Osteoblast (primary cell): ENCODE results near the gene FRMD8. TPM values are rescaled to one million over a fixed set of nuclear protein-coding genes. Genes with fewer than 3 reads are reported as not detected.
A peak's percentile ranks its signal among the peaks of the same experiment; 100 is the strongest.

Experiments
- DNase-seq: peaks from one replicate; pipeline ENCODE4 v3.0.0; 2011; ENCODE audit warnings: low spot score, mixed read lengths; ENCODE audit not compliant: insufficient read length; ENCODE audit errors: missing footprints
- H2AFZ ChIP-seq: 2 replicates; pipeline ENCODE4 v1.6.0; 2011; ENCODE audit warnings: mild to moderate bottlenecking, low read length
- H3K27ac ChIP-seq: 2 replicates; pipeline ENCODE4 v1.5.1; 2011; ENCODE audit warnings: mild to moderate bottlenecking, low read depth, low read length, moderate library complexity
- H3K27me3 ChIP-seq: 2 replicates; pipeline ENCODE4 v1.6.0; 2012; ENCODE audit warnings: mild to moderate bottlenecking, control low read depth, inconsistent platforms, low read length, moderate library complexity; ENCODE audit not compliant: insufficient read depth
- H3K36me3 ChIP-seq: 2 replicates; pipeline ENCODE4 v1.5.1; 2011; ENCODE audit warnings: mild to moderate bottlenecking, low read length, control low read depth, moderate library complexity; ENCODE audit not compliant: insufficient read depth
- H3K4me1 ChIP-seq: 2 replicates; pipeline ENCODE4 v1.5.1; 2011; ENCODE audit warnings: mild to moderate bottlenecking, low read length, control low read depth, moderate library complexity; ENCODE audit not compliant: insufficient read depth
- H3K4me2 ChIP-seq: 2 replicates; pipeline ENCODE4 v1.6.0; 2011; ENCODE audit warnings: mild to moderate bottlenecking, low read length; ENCODE audit not compliant: insufficient read depth
- H3K4me3 ChIP-seq: fragments of 200-600 bp; sonication (generic); 3 replicates; pipeline ENCODE4 v1.5.1; 2012; ENCODE audit warnings: mild to moderate bottlenecking, low read length, inconsistent platforms; ENCODE audit not compliant: insufficient read depth
- H3K79me2 ChIP-seq: 2 replicates; pipeline ENCODE4 v1.6.0; 2012; ENCODE audit warnings: mild to moderate bottlenecking, low read length, control low read depth, inconsistent platforms; ENCODE audit not compliant: insufficient read depth
- H3K9me3 ChIP-seq: 2 replicates; pipeline ENCODE4 v1.5.1; 2011; ENCODE audit warnings: low read depth, low read length, control low read depth
- H4K20me1 ChIP-seq: 2 replicates; pipeline ENCODE4 v1.6.0; 2012; ENCODE audit warnings: mild to moderate bottlenecking, low read length, control low read depth; ENCODE audit not compliant: insufficient read depth
- CTCF ChIP-seq: IDR thresholded peaks from 2 replicates; pipeline ENCODE4 v1.5.1; 2011; ENCODE audit warnings: mild to moderate bottlenecking, low read depth, low read length, moderate library complexity; ENCODE audit errors: extremely low read depth
- total RNA-seq: library from RNA; depleted of rRNA; stranded (reverse); fragments of >200 nt; gene quantifications from 2 replicates; pipeline ENCODE4 v1.2.3, GENCODE V29; 2012

Gene FRMD8
- total RNA-seq, 1 donor: 78.2 TPM

GRCh38 chr11:65438257-65439151 is 52.1 kb downstream of the FRMD8 start:
- Histone ChIP-seq H2AFZ (no peak overlapping the region), H3K27me3 (no peaks in the 10 kb centered on the region), H3K79me2 (peaks cover 94% of the 10 kb centered on the region), H3K4me2 (peak overlapping the region; percentile 49), H3K4me3 (peak overlapping the region; percentile 1), H3K36me3 (peaks cover 95% of the 10 kb centered on the region), H3K9me3 (no peaks in the 10 kb centered on the region), H3K4me1 (peaks cover 72% of the 10 kb centered on the region), H3K27ac (peak overlapping the region; percentile 63), H4K20me1 (peaks cover 93% of the 10 kb centered on the region)
- no peak for DNase-seq
- no peak for TF ChIP-seq CTCF

GRCh38 chr11:65439331-65440181 is 53.1 kb downstream of the FRMD8 start:
- Histone ChIP-seq H2AFZ (no peak overlapping the region), H3K4me2 (peak overlapping the region; percentile 1), H3K27me3 (no peaks in the 10 kb centered on the region), H3K4me3 (no peak overlapping the region), H3K27ac (peak overlapping the region; percentile 63), H4K20me1 (peaks cover 95% of the 10 kb centered on the region), H3K9me3 (no peaks in the 10 kb centered on the region), H3K79me2 (peaks cover 95% of the 10 kb centered on the region), H3K4me1 (peaks cover 69% of the 10 kb centered on the region), H3K36me3 (peaks cover 96% of the 10 kb centered on the region)
- TF ChIP-seq CTCF: no peak
- DNase-seq: peak; percentile 85

GRCh38 chr11:65440831-65441499 is 54.5 kb downstream of the FRMD8 start:
- H3K79me2 ChIP-seq: peaks cover 95% of the 10 kb centered on the region
- no peak for TF ChIP-seq CTCF
- peak overlapping the region; percentile 0 for H3K4me3 ChIP-seq
- no peaks in the 10 kb centered on the region for H3K9me3 ChIP-seq
- no peak for DNase-seq
- H3K27ac ChIP-seq: peak overlapping the region; percentile 63
- no peaks in the 10 kb centered on the region for H3K27me3 ChIP-seq
- peaks cover 96% of the 10 kb centered on the region for H3K36me3 ChIP-seq
- peaks cover 56% of the 10 kb centered on the region for H3K4me1 ChIP-seq
- peaks cover 95% of the 10 kb centered on the region for H4K20me1 ChIP-seq
- no peak overlapping the region for H2AFZ ChIP-seq
- H3K4me2 ChIP-seq: peak overlapping the region; percentile 41
